Activated naive CD4-positive, alpha-beta T cell treated with anti-CD3 and anti-CD28 coated beads, Interleukin-2, amount 50 U/mL, for 24 hours (primary cell): Measurements from ENCODE around the gene CNOT6L.

Experiments
- H3K27ac Mint-ChIP-seq: one replicate; pipeline ENCODE4 v1.8.0; 2021; ENCODE audit warnings: mild to moderate bottlenecking, mixed read lengths
- H3K27me3 Mint-ChIP-seq: one replicate; pipeline ENCODE4 v1.8.0; 2021; ENCODE audit warnings: mixed read lengths
- H3K36me3 Mint-ChIP-seq: one replicate; pipeline ENCODE4 v1.8.0; 2021; ENCODE audit warnings: mixed read lengths
- H3K4me1 Mint-ChIP-seq: one replicate; pipeline ENCODE4 v1.8.0; 2021; ENCODE audit warnings: mixed read lengths
- H3K4me3 Mint-ChIP-seq: one replicate; pipeline ENCODE4 v1.8.0; 2021; ENCODE audit warnings: mild to moderate bottlenecking, mixed read lengths
- H3K9me3 Mint-ChIP-seq: one replicate; pipeline ENCODE4 v1.8.0; 2021; ENCODE audit warnings: mixed read lengths

CNOT6L gene

DNA sequence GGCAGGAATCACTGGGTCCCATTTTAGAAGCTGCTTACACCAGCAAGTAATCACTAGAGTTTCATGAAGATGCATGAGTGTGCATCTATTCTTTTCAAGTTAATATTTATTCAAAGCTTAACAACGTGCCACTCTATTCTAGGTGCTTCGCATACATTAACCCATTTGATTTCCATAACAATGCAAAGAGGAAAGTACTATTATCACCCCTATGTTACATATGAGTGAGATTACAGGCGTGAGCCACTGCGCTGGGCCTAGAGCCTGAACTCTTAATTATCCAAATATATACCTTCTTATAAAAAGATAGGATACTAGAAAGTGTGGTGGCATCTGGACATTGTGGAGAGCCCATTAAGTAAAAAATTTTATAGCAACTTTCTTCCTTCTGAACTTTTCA, 148.1 kb downstream of the CNOT6L start:
- H3K4me3 Mint-ChIP-seq, result no peak overlapping the region
- H3K27me3 Mint-ChIP-seq, result no peaks in the 10 kb centered on the region
- no peaks in the 10 kb centered on the region for H3K4me1 Mint-ChIP-seq
- H3K36me3 Mint-ChIP-seq, result no peaks in the 10 kb centered on the region
- H3K27ac Mint-ChIP-seq, result no peak overlapping the region
- H3K9me3 Mint-ChIP-seq, result no peaks in the 10 kb centered on the region

DNA sequence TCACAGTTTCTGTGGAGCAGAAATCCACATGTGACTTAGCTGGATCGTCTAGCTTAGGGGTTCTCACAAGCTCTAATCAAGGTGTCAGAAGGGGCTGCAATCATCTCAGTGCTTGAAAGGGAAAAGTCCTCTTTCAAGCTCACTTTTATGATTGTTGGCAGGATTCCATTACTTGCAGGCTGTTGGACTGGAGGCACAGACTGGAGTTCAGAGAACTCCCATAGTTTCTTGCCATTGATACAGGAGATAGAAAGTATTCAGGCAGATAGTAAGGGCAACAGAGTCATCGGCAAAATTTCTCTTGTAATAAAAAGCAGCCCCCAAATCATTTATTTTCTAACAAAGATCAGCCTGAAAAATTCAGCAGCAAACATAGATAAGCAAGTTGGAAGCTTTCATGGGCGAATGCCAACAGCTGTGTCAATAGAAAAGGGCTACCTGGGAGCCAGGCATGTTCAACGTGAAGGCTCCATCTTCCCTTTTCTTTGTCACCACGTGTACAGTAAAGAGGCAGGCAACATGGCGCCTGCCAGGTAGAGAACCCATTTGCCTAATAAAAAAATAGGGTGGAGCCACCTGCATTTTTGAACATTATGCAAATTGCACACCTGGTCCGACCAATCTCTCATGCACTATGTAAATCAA, 149.1 kb downstream of the CNOT6L start:
- Mint-ChIP-seq H3K9me3 (no peaks in the 10 kb centered on the region), H3K4me1 (no peaks in the 10 kb centered on the region), H3K4me3 (no peak overlapping the region), H3K27me3 (no peaks in the 10 kb centered on the region), H3K27ac (no peak overlapping the region), H3K36me3 (no peaks in the 10 kb centered on the region)

DNA sequence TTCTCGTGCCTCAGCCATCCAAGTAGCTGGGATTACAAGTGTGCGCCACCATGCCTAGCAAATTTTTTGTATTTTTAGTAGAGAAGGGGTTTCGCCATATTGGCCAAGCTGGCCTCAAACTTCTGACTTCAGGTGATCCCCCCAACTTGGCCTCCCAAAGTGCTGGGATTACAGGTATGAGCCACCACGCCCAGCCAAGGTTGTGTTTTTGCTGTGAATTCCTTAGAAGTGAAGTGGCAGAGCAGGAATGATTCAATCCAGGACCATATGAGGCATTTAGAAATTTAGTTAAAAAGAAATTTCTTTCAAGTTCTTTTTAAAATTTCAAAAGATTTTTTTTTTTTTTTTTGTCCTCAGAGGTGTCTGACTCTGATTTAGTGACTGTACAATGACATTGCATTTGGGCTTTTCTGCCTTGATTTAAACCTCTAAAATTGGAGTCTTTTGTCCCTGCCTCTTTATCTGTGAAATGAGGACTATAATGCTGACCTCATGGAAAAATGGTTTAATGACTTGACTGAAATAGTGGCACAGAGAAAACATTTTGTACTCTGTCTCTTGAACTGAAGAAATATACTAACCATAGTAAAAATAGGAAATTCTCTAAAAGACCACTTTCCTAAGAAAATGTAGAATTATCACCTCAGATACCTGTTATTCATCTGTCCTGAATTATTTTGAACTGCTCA, 153.6 kb downstream of the CNOT6L start:
- no peak overlapping the region for H3K4me3 Mint-ChIP-seq
- no peaks in the 10 kb centered on the region for H3K27me3 Mint-ChIP-seq
- no peaks in the 10 kb centered on the region for H3K36me3 Mint-ChIP-seq
- H3K9me3 Mint-ChIP-seq, result no peaks in the 10 kb centered on the region
- H3K4me1 Mint-ChIP-seq, result no peaks in the 10 kb centered on the region
- no peak overlapping the region for H3K27ac Mint-ChIP-seq
